ENCODE measurements around the gene XYLT1. TPM values are rescaled to one million over a fixed set of nuclear protein-coding genes. Genes with fewer than 3 reads are reported as not detected.

The XYLT1 gene
- total RNA-seq, 4 donors from 2014 or later, result 6.6 to 17.2 (median 10.0) TPM

DNA sequence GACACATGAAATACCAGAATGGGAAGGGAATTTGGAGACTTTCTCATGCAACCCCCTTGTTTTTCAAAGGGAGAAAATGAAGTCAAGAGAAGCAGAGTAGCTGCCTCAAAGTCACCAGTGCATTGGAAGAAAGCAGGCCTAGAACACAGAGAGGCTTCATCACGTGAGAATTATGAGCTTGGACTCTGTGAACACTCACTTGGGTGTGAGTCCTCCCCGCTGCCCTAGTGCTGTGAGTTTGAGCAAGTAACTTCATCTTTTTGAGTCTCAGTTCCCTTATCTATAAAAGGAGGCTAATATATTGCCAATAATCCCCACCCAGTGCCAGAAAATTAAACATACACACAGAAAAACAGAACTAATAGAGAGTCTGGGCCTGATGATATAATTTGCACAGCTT lies 315.8 kb downstream of the XYLT1 start:
- intact Hi-C loops (cut with DNase I), result loop anchor here (10.0 kb wide), 1 partner anchor 50 kb away; no protein-coding TSS in a partner anchor
- WGBS, 2 donors, result 80 to 100% methylated on average over 2 of the region's 2 CpGs
- H3K4me3 ChIP-seq, result no peak overlapping the region
- H3K36me3 ChIP-seq, result peaks cover 0 to 7% (median 0%) of the 10 kb centered on the region in 3 donors
- no peak overlapping the region for H3K27ac ChIP-seq
- TF ChIP-seq, protein P1, sequence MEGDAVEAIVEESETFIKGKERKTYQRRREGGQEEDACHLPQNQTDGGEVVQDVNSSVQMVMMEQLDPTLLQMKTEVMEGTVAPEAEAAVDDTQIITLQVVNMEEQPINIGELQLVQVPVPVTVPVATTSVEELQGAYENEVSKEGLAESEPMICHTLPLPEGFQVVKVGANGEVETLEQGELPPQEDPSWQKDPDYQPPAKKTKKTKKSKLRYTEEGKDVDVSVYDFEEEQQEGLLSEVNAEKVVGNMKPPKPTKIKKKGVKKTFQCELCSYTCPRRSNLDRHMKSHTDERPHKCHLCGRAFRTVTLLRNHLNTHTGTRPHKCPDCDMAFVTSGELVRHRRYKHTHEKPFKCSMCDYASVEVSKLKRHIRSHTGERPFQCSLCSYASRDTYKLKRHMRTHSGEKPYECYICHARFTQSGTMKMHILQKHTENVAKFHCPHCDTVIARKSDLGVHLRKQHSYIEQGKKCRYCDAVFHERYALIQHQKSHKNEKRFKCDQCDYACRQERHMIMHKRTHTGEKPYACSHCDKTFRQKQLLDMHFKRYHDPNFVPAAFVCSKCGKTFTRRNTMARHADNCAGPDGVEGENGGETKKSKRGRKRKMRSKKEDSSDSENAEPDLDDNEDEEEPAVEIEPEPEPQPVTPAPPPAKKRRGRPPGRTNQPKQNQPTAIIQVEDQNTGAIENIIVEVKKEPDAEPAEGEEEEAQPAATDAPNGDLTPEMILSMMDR (IDR thresholded peaks at IDR 0.05), result no peak
- no peak for TF ChIP-seq POLR2A (IDR thresholded peaks at IDR 0.05)
- H3K27me3 ChIP-seq, result no peaks in the 10 kb centered on the region
- H3K4me1 ChIP-seq, result no peaks in the 10 kb centered on the region
- no peak for DNase-seq
- H3K9me3 ChIP-seq, result no peaks in the 10 kb centered on the region

DNA sequence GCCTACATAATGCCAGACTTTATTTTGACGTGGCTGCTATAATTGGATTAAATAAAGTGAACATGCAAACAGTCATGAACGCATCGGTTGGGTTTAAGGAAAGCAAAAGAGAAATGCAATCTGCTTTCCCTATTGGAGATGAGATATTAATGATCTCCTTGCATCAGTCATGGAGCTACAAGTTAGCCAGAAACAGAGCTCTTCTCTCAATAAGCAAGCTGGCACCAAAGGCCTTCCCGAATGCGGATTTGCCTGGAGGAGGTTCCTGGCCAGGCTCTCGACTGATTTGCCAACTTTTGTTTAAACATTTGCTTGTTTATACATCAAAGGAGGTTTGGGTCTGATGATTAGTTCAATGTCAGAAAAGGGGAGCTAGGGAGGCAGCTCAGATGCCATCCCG lies 318.4 kb downstream of the XYLT1 start:
- no peaks in the 10 kb centered on the region for H3K4me1 ChIP-seq
- TF ChIP-seq, protein P1 (IDR thresholded peaks at IDR 0.05), result no peak
- TF ChIP-seq POLR2A (IDR thresholded peaks at IDR 0.05), result no peak
- no peaks in the 10 kb centered on the region for H3K36me3 ChIP-seq
- WGBS, 2 donors, result 70 to 73% methylated on average over 7 of the region's 7 CpGs
- no peaks in the 10 kb centered on the region for H3K9me3 ChIP-seq
- H3K4me3 ChIP-seq, result no peak overlapping the region
- no peak for DNase-seq
- no peaks in the 10 kb centered on the region for H3K27me3 ChIP-seq
- intact Hi-C loops (cut with DNase I), result loop anchor here (10.0 kb wide), 1 partner anchor 48 kb away; no protein-coding TSS in a partner anchor
- no peak overlapping the region for H3K27ac ChIP-seq

DNA sequence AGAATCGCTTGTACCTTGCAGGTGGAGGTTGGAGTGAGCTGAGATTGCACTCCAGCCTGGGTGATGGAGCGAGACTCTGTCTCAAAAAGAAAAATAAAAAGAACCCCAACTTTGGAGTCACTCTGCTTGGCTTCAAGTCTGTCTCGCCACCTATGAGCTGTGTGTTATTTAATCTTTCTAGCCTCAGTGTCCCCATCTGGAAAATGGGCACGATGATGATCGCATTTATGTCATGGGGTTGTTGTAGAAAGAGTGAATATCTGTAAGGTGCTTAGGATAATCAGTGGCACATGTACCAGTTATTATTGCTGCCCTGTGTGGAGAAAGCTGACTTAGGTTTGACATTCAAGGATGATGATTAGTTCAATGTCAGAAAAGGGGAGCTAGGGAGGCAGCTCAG lies 319.4 kb downstream of the XYLT1 start:
- intact Hi-C loops (cut with DNase I), result loop anchor here (10.0 kb wide), 1 partner anchor 47 kb away; no protein-coding TSS in a partner anchor
- WGBS, 2 donors, result 94 to 97% methylated on average over 5 of the region's 5 CpGs
- Histone ChIP-seq H3K36me3 (no peaks in the 10 kb centered on the region), H3K27ac (no peak overlapping the region), H3K27me3 (no peaks in the 10 kb centered on the region), H3K4me3 (no peak overlapping the region), H3K4me1 (no peaks in the 10 kb centered on the region), H3K9me3 (no peaks in the 10 kb centered on the region)
- DNase-seq, result no peak
- TF ChIP-seq, protein P1 (IDR thresholded peaks at IDR 0.05), result no peak
- no peak for TF ChIP-seq POLR2A (IDR thresholded peaks at IDR 0.05)

DNA sequence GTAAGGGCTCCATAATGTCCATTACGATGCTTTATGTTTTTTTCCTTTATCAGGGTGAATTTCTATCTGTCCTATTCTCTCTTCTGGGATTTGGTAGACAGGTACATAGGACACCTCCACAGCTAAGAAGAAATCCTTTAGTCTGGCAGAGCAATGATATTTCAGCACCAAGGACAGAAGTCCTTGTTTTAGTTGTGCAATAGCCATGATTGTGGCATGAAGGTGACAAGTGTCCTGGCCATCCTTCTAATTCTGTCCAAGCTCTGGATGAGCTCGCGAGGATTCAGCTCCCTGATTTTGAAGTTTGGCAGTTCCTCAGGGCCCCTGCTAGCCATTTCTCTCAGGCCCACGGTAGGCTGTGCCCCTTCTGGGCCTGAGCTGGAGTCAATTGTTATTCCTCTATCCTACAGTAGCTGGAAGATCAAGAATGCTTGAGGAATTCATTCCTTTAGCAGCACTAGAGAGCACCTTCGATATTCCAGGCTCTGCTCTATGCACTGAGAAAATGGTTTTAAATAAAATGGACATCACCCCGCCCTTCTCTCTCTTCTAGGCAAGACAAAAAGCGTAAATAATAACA lies 320.8 kb downstream of the XYLT1 start:
- no peaks in the 10 kb centered on the region for H3K4me1 ChIP-seq
- H3K9me3 ChIP-seq, result no peaks in the 10 kb centered on the region
- WGBS, 2 donors, result 80 to 82% methylated on average over 7 of the region's 7 CpGs
- H3K4me3 ChIP-seq, result no peak overlapping the region
- no peaks in the 10 kb centered on the region for H3K27me3 ChIP-seq
- intact Hi-C loops (cut with DNase I), result loop anchor here (10.0 kb wide), 1 partner anchor 45 kb away; no protein-coding TSS in a partner anchor
- H3K27ac ChIP-seq, result no peak overlapping the region
- no peak for DNase-seq
- no peak for TF ChIP-seq POLR2A (IDR thresholded peaks at IDR 0.05)
- TF ChIP-seq, protein P1 (IDR thresholded peaks at IDR 0.05), result no peak
- no peaks in the 10 kb centered on the region for H3K36me3 ChIP-seq

DNA sequence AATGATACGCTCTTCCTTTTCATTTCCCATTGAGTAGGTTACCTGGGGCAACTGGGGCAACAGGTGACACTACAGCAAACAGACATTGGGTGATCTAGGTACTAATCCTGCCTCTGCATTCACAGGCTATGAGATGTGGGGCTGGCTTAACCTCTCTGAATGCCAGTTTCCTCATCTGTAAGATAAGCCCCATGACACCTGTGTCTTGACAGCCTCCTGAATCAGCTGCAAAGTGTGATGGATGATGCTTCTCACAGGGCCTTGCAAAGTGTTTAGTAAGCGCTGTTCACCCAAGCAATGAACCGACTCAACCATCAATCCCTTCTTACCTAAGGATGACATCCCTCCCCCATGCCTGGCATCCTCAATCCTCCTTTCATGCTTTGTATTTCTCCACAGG lies 322.8 kb downstream of the XYLT1 start:
- 86 to 94% methylated on average over 2 to 3 of the region's 3 CpGs for WGBS, 2 donors
- TF ChIP-seq, protein P1 (IDR thresholded peaks at IDR 0.05), result no peak
- TF ChIP-seq POLR2A (IDR thresholded peaks at IDR 0.05), result no peak
- no peak overlapping the region for H3K27ac ChIP-seq
- H3K36me3 ChIP-seq, result no peaks in the 10 kb centered on the region
- intact Hi-C loops (cut with DNase I), result no loop called here
- no peak for DNase-seq
- no peak overlapping the region for H3K4me3 ChIP-seq
- H3K27me3 ChIP-seq, result no peaks in the 10 kb centered on the region
- H3K4me1 ChIP-seq, result no peaks in the 10 kb centered on the region
- H3K9me3 ChIP-seq, result no peaks in the 10 kb centered on the region

Data from esophagus squamous epithelium (tissue), 5 donors.